DOHH2 (cell line): ENCODE results near the gene HIVEP2.
A peak's percentile ranks its signal among the peaks of the same experiment; 100 is the strongest.

Source experiments
- H3F3A ChIP-seq: fragments of 200-600 bp; sonication (generic), shearing (Covaris generic); 2 replicates; pipeline ENCODE4 v1.6.0; 2016; ENCODE audit warnings: antibody characterized with exemption, mild to moderate bottlenecking; ENCODE audit not compliant: control insufficient read depth, insufficient read depth
- H3K27ac ChIP-seq: fragments of 200-600 bp; sonication (generic); 2 replicates; pipeline ENCODE4 v1.5.1; 2014; ENCODE audit warnings: low read depth, mild to moderate bottlenecking, low read length, moderate library complexity
- H3K27me3 ChIP-seq: fragments of 200-600 bp; sonication (generic); 2 replicates; pipeline ENCODE4 v1.6.1; 2014; ENCODE audit warnings: mild to moderate bottlenecking, low read length, mixed read lengths; ENCODE audit not compliant: control insufficient read depth
- H3K36me3 ChIP-seq: fragments of 200-600 bp; sonication (generic); 2 replicates; pipeline ENCODE4 v1.6.1; 2014; ENCODE audit warnings: mild to moderate bottlenecking, low read length, moderate library complexity, mixed read lengths; ENCODE audit not compliant: control insufficient read depth
- H3K4me1 ChIP-seq: fragments of 200-600 bp; sonication (generic); 2 replicates; pipeline ENCODE4 v1.6.1; 2014; ENCODE audit warnings: mild to moderate bottlenecking, low read length, mixed read lengths; ENCODE audit not compliant: control insufficient read depth
- H3K4me2 ChIP-seq: fragments of 200-600 bp; sonication (generic); 2 replicates; pipeline ENCODE4 v1.6.0; 2014; ENCODE audit warnings: mild to moderate bottlenecking, low read length, moderate library complexity
- H3K4me3 ChIP-seq: fragments of 200-600 bp; sonication (generic); 2 replicates; pipeline ENCODE4 v1.5.1; 2014; ENCODE audit warnings: mild to moderate bottlenecking, low read length, mixed read lengths
- H3K79me2 ChIP-seq: fragments of 200-600 bp; sonication (generic); 2 replicates; pipeline ENCODE4 v1.6.1; 2014; ENCODE audit warnings: mild to moderate bottlenecking, low read length, mixed read lengths; ENCODE audit not compliant: control insufficient read depth
- H3K9me2 ChIP-seq: fragments of 200-600 bp; sonication (generic); replicated peaks from 2 replicates; pipeline ENCODE4 v1.6.1; 2014; ENCODE audit warnings: mild to moderate bottlenecking, low read length, mixed read lengths; ENCODE audit not compliant: control insufficient read depth
- H3K9me3 ChIP-seq: fragments of 200-600 bp; sonication (generic); 2 replicates; pipeline ENCODE4 v1.6.1; 2014; ENCODE audit warnings: antibody characterized with exemption, low read length, mixed read lengths; ENCODE audit not compliant: control insufficient read depth, insufficient read depth
- H4K20me1 ChIP-seq: fragments of 200-600 bp; sonication (generic); 2 replicates; pipeline ENCODE4 v1.6.0; 2014; ENCODE audit warnings: low read depth, mild to moderate bottlenecking, antibody characterized with exemption, low read length, moderate library complexity; ENCODE audit not compliant: control insufficient read depth, insufficient read depth
- EZH2phosphoT487 ChIP-seq: fragments of 200-600 bp; sonication (generic); IDR thresholded peaks from 2 replicates; pipeline ENCODE4 v1.6.1; 2017; ENCODE audit warnings: borderline replicate concordance, mild to moderate bottlenecking, antibody characterized with exemption, low read length, moderate library complexity, mixed read lengths
- TF ChIP-seq, protein P1 (sequence below): fragments of 200-600 bp; sonication (generic); IDR thresholded peaks from one replicate; pipeline ENCODE4 v1.5.1; 2014; ENCODE audit warnings: antibody characterized with exemption, mild to moderate bottlenecking, low read depth, low read length; ENCODE audit not compliant: poor library complexity, severe bottlenecking

The HIVEP2 gene

DNA sequence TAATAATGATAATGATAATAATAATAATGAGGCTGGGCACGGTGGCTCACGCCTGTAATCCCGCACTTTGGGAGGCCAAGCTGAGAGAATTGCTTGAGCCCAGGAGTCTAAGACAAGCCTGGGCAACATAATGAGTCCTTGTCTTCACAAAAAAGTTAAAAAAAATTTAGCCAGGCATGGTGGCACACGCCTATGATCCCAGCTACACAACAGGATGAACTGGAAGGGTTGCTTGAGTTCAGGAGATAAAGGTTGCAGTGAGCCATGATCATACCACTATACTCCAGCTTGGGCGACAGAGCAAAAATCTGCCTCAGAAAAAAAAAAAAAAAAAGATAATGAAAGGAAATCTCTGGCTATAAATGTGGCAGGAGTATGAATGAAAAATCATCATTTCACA, 213.4 kb downstream of the HIVEP2 start:
- H3F3A ChIP-seq = no peaks in the 10 kb centered on the region
- peaks cover 16% of the 10 kb centered on the region for H3K27me3 ChIP-seq
- no peaks in the 10 kb centered on the region for H3K79me2 ChIP-seq
- H3K9me2 ChIP-seq = no peaks in the 10 kb centered on the region
- H3K27ac ChIP-seq = no peak overlapping the region
- H4K20me1 ChIP-seq = no peaks in the 10 kb centered on the region
- no peak overlapping the region for H3K4me2 ChIP-seq
- TF ChIP-seq, protein P1, sequence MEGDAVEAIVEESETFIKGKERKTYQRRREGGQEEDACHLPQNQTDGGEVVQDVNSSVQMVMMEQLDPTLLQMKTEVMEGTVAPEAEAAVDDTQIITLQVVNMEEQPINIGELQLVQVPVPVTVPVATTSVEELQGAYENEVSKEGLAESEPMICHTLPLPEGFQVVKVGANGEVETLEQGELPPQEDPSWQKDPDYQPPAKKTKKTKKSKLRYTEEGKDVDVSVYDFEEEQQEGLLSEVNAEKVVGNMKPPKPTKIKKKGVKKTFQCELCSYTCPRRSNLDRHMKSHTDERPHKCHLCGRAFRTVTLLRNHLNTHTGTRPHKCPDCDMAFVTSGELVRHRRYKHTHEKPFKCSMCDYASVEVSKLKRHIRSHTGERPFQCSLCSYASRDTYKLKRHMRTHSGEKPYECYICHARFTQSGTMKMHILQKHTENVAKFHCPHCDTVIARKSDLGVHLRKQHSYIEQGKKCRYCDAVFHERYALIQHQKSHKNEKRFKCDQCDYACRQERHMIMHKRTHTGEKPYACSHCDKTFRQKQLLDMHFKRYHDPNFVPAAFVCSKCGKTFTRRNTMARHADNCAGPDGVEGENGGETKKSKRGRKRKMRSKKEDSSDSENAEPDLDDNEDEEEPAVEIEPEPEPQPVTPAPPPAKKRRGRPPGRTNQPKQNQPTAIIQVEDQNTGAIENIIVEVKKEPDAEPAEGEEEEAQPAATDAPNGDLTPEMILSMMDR = no peak
- no peak for TF ChIP-seq EZH2phosphoT487
- H3K36me3 ChIP-seq = no peaks in the 10 kb centered on the region
- no peaks in the 10 kb centered on the region for H3K9me3 ChIP-seq
- H3K4me3 ChIP-seq = no peak overlapping the region
- H3K4me1 ChIP-seq = peaks cover 5% of the 10 kb centered on the region

DNA sequence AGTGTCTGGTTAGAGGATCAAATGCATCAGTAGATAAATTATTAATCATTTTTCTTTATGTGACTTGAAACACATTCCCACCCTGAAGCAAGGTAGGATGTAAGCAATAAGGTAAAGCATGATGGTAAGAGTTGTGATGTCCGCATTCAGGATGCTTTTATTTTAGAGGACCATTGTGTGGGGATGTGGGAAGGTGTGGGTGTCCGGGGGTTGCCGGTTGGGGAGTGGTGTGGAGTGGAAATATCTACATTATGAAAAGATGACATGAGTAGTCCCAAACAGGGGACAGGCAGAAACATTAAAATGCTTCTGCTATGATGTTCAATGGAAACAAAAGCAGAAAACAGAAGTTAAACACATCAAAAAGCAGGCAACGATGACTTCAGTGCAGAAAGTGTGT, 215.4 kb downstream of the HIVEP2 start:
- Histone ChIP-seq H3K27ac (no peak overlapping the region), H3K79me2 (no peaks in the 10 kb centered on the region), H3K9me3 (no peaks in the 10 kb centered on the region), H4K20me1 (no peaks in the 10 kb centered on the region), H3K36me3 (no peaks in the 10 kb centered on the region), H3K4me1 (peaks cover 5% of the 10 kb centered on the region), H3K4me2 (no peak overlapping the region), H3K9me2 (no peaks in the 10 kb centered on the region), H3K27me3 (peaks cover 16% of the 10 kb centered on the region), H3K4me3 (no peak overlapping the region), H3F3A (no peaks in the 10 kb centered on the region)
- TF ChIP-seq, protein P1 = no peak
- no peak for TF ChIP-seq EZH2phosphoT487

DNA sequence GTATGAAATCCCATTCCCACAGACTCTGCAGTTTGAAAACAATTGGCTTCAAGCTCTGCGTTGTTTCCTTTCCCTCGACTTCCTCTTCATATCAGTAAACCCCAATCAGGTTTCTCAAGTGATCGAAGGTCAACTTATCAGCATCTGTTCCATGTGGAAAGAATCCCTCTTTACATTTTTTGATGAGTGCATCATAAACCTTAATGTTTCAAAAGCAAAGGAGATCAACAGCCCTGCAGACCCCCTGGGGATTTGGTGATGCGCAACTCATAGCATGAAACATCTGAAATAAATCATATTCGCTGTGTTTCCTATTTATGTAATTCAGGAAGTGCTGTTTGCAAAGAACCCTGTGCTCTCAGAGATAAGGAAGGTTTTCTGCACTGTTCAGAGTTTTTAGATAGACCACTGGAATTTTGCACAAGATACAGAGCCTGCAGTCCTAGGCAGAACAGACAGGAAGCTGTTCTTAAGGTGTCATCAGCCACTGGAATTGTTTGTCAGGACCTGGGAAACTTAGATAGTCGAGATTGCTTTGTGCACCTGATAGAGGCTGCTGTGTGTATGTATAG, 216.0 kb downstream of the HIVEP2 start:
- no peaks in the 10 kb centered on the region for H3K9me2 ChIP-seq
- no peaks in the 10 kb centered on the region for H3K9me3 ChIP-seq
- no peak for TF ChIP-seq EZH2phosphoT487
- no peaks in the 10 kb centered on the region for H3K36me3 ChIP-seq
- H3K79me2 ChIP-seq = no peaks in the 10 kb centered on the region
- peaks cover 5% of the 10 kb centered on the region for H3K4me1 ChIP-seq
- H3K27ac ChIP-seq = no peak overlapping the region
- H3K27me3 ChIP-seq = peaks cover 16% of the 10 kb centered on the region
- H4K20me1 ChIP-seq = no peaks in the 10 kb centered on the region
- no peaks in the 10 kb centered on the region for H3F3A ChIP-seq
- no peak overlapping the region for H3K4me3 ChIP-seq
- H3K4me2 ChIP-seq = peak overlapping the region; percentile 10

DNA sequence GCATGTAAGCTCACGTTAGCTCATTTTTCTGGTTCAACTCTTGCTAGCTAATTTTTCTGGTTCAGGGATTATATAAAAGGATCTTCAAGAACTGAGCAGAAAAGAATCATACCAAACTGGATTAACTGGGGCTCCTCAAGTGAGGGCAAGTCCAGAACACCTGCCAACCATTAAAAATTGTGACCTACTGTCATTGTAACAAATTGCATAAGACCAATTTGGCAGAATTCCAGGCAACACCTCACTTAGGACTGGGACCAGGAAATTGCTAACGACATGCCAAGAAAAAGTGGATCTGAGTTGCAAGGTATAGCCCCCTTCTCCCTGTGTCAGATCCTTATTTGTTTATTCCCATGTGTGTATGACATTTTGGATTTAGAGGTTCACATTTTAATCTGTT, 216.6 kb downstream of the HIVEP2 start:
- Histone ChIP-seq H3K9me2 (no peaks in the 10 kb centered on the region), H3K36me3 (no peaks in the 10 kb centered on the region), H4K20me1 (no peaks in the 10 kb centered on the region), H3K27me3 (peaks cover 16% of the 10 kb centered on the region), H3K9me3 (no peaks in the 10 kb centered on the region), H3K4me1 (peaks cover 5% of the 10 kb centered on the region), H3K27ac (no peak overlapping the region), H3F3A (no peaks in the 10 kb centered on the region), H3K4me3 (no peak overlapping the region), H3K4me2 (no peak overlapping the region), H3K79me2 (no peaks in the 10 kb centered on the region)
- TF ChIP-seq, protein P1 = no peak
- TF ChIP-seq EZH2phosphoT487 = no peak
